ENCODE data around the gene HYAL3. TPM values are rescaled to one million over a fixed set of nuclear protein-coding genes. Genes with fewer than 3 reads are reported as not detected.

HYAL3 gene
- total RNA-seq, 1 experiment from 2014 or later = 3.6 TPM

- peaks cover 5% of the 10 kb centered on the region for H3K36me3 ChIP-seq
- H3K27ac ChIP-seq = no peak overlapping the region
- no peak overlapping the region for H3K4me3 ChIP-seq
- no peak for DNase-seq
- H3K27me3 ChIP-seq = no peaks in the 10 kb centered on the region
- peaks cover 4% of the 10 kb centered on the region; the same call in 1 of the 2 replicates for H3K4me1 ChIP-seq
- no peaks in the 10 kb centered on the region for H3K9me3 ChIP-seq (replicated peaks)
Observed at GRCh38 chr3:50323614-50324199, 24.5 kb upstream of the HYAL3 start.

GRCh38 chr3:50323092-50323600, 23.9 kb upstream of the HYAL3 start:
- peaks cover 5% of the 10 kb centered on the region for H3K36me3 ChIP-seq
- no peak for DNase-seq
- H3K9me3 ChIP-seq (replicated peaks) = no peaks in the 10 kb centered on the region
- no peak overlapping the region for H3K27ac ChIP-seq
- peaks cover 4% of the 10 kb centered on the region; the same call in 1 of the 2 replicates for H3K4me1 ChIP-seq
- H3K27me3 ChIP-seq = no peaks in the 10 kb centered on the region
- no peak overlapping the region for H3K4me3 ChIP-seq

- peaks cover 5% of the 10 kb centered on the region for H3K36me3 ChIP-seq
- no peak for DNase-seq
- peak within 1 kb of the TSS; percentile 90 for H3K4me3 ChIP-seq
- no peaks in the 10 kb centered on the region for H3K9me3 ChIP-seq (replicated peaks)
- H3K4me1 ChIP-seq = peaks cover 4% of the 10 kb centered on the region; the same call in 1 of the 2 replicates
- H3K27me3 ChIP-seq = no peaks in the 10 kb centered on the region
- H3K27ac ChIP-seq = peak within 1 kb of the TSS; percentile 98
Observed at GRCh38 chr3:50322386-50323091, 23.3 kb upstream of the HYAL3 start, which contains the start of gene HYAL2. TSS of gene HYAL2 (minus strand) at chr3:50322745. CDS start at chr3:50320489, 2,256 bp downstream.

- no peak for DNase-seq
- Histone ChIP-seq H3K27me3 (no peaks in the 10 kb centered on the region), H3K27ac (peak overlapping the region; percentile 98), H3K9me3 (replicated peaks) (no peaks in the 10 kb centered on the region), H3K36me3 (peaks cover 5% of the 10 kb centered on the region), H3K4me1 (peaks cover 4% of the 10 kb centered on the region; the same call in 1 of the 2 replicates), H3K4me3 (peak overlapping the region; percentile 90)
Observed at GRCh38 chr3:50322115-50322385, 22.8 kb upstream of the HYAL3 start.

- peak overlapping the region; percentile 98 for H3K27ac ChIP-seq
- DNase-seq = peak; percentile 89 to 92
- H3K4me1 ChIP-seq = peaks cover 4% of the 10 kb centered on the region; the same call in 1 of the 2 replicates
- H3K27me3 ChIP-seq = no peaks in the 10 kb centered on the region
- peaks cover 5% of the 10 kb centered on the region for H3K36me3 ChIP-seq
- H3K4me3 ChIP-seq = peak overlapping the region; percentile 90
- H3K9me3 ChIP-seq (replicated peaks) = no peaks in the 10 kb centered on the region
Observed at GRCh38 chr3:50321336-50322114, 22.3 kb upstream of the HYAL3 start.

- DNase-seq = peak; percentile 77 to 79
- H3K4me1 ChIP-seq = peaks cover 4% of the 10 kb centered on the region; the same call in 1 of the 2 replicates
- peak overlapping the region; percentile 98 for H3K27ac ChIP-seq
- H3K27me3 ChIP-seq = no peaks in the 10 kb centered on the region
- peaks cover 5% of the 10 kb centered on the region for H3K36me3 ChIP-seq
- H3K4me3 ChIP-seq = peak overlapping the region; percentile 90
- no peaks in the 10 kb centered on the region for H3K9me3 ChIP-seq (replicated peaks)
Observed at GRCh38 chr3:50320853-50321335, 21.7 kb upstream of the HYAL3 start.

- H3K27me3 ChIP-seq = no peaks in the 10 kb centered on the region
- DNase-seq = no peak
- H3K9me3 ChIP-seq (replicated peaks) = no peaks in the 10 kb centered on the region
- H3K4me1 ChIP-seq = peaks cover 4% of the 10 kb centered on the region; the same call in 1 of the 2 replicates
- peak overlapping the region; percentile 90 for H3K4me3 ChIP-seq
- peaks cover 5% of the 10 kb centered on the region for H3K36me3 ChIP-seq
- no peak overlapping the region; the same call in 1 of the 2 replicates for H3K27ac ChIP-seq
Observed at GRCh38 chr3:50319894-50320625, 20.9 kb upstream of the HYAL3 start.

- no peak for DNase-seq
- peaks cover 5% of the 10 kb centered on the region for H3K36me3 ChIP-seq
- H3K27me3 ChIP-seq = no peaks in the 10 kb centered on the region
- peaks cover 2% of the 10 kb centered on the region; the same call in 1 of the 2 replicates for H3K4me1 ChIP-seq
- H3K4me3 ChIP-seq = no peak overlapping the region
- H3K9me3 ChIP-seq (replicated peaks) = no peaks in the 10 kb centered on the region
- H3K27ac ChIP-seq = no peak overlapping the region
Observed at GRCh38 chr3:50319181-50319893, 20.1 kb upstream of the HYAL3 start.

- H3K27me3 ChIP-seq = no peaks in the 10 kb centered on the region
- no peak overlapping the region for H3K27ac ChIP-seq
- H3K4me3 ChIP-seq = no peak overlapping the region
- no peaks in the 10 kb centered on the region for H3K9me3 ChIP-seq (replicated peaks)
- DNase-seq = no peak
- H3K36me3 ChIP-seq = peaks cover 5% of the 10 kb centered on the region
- no peaks in the 10 kb centered on the region; the same call in 1 of the 2 replicates for H3K4me1 ChIP-seq
Observed at GRCh38 chr3:50318615-50319014, 19.4 kb upstream of the HYAL3 start.

GRCh38 chr3:50318163-50318562, 19.0 kb upstream of the HYAL3 start:
- peaks cover 5% of the 10 kb centered on the region for H3K36me3 ChIP-seq
- H3K9me3 ChIP-seq (replicated peaks) = no peaks in the 10 kb centered on the region
- H3K4me1 ChIP-seq = no peaks in the 10 kb centered on the region; the same call in 1 of the 2 replicates
- no peak overlapping the region for H3K4me3 ChIP-seq
- H3K27ac ChIP-seq = no peak overlapping the region
- no peaks in the 10 kb centered on the region for H3K27me3 ChIP-seq
- no peak for DNase-seq

- H3K27me3 ChIP-seq = no peaks in the 10 kb centered on the region
- H3K9me3 ChIP-seq (replicated peaks) = no peaks in the 10 kb centered on the region
- H3K4me1 ChIP-seq = no peaks in the 10 kb centered on the region; the same call in 1 of the 2 replicates
- H3K4me3 ChIP-seq = no peak overlapping the region
- H3K36me3 ChIP-seq = peaks cover 5% of the 10 kb centered on the region
- DNase-seq = no peak
- H3K27ac ChIP-seq = no peak overlapping the region
Observed at GRCh38 chr3:50317300-50317699, 18.1 kb upstream of the HYAL3 start.

GRCh38 chr3:50316657-50317242, 17.5 kb upstream of the HYAL3 start:
- no peaks in the 10 kb centered on the region for H3K27me3 ChIP-seq
- no peak for DNase-seq
- no peak overlapping the region for H3K4me3 ChIP-seq
- no peaks in the 10 kb centered on the region for H3K4me1 ChIP-seq
- peaks cover 5% of the 10 kb centered on the region for H3K36me3 ChIP-seq
- no peak overlapping the region for H3K27ac ChIP-seq
- no peaks in the 10 kb centered on the region for H3K9me3 ChIP-seq (replicated peaks)

- DNase-seq = no peak
- Histone ChIP-seq H3K9me3 (replicated peaks) (no peaks in the 10 kb centered on the region; the same call in 1 of the 2 replicates), H3K4me3 (no peak overlapping the region), H3K27me3 (no peaks in the 10 kb centered on the region), H3K27ac (no peak overlapping the region), H3K4me1 (no peaks in the 10 kb centered on the region), H3K36me3 (peaks cover 5% of the 10 kb centered on the region)
Observed at GRCh38 chr3:50314816-50315215, 15.6 kb upstream of the HYAL3 start.

Measured in SJCRH30 (cell line).